Activated naive CD4-positive, alpha-beta T cell treated with anti-CD3 and anti-CD28 coated beads, Interleukin-2, amount 50 U/mL, for 16 hours (primary cell): ENCODE results near the gene MAD1L1.

Source experiments
- DNase-seq: peaks from one replicate; pipeline ENCODE4 v3.0.0-alpha.2; 2020

Gene MAD1L1

GRCh38 chr7:2217206-2217605 lies 15.5 kb downstream of the MAD1L1 start:
- DNase-seq, result no peak

- DNase-seq, result no peak
Measured at GRCh38 chr7:2215851-2216250, 16.9 kb downstream of the MAD1L1 start.

- DNase-seq, result no peak
Measured at GRCh38 chr7:2214636-2215035, 18.1 kb downstream of the MAD1L1 start.

- DNase-seq, result no peak
Measured at GRCh38 chr7:2213551-2214215, 19.1 kb downstream of the MAD1L1 start.

- DNase-seq, result no peak
Measured at GRCh38 chr7:2212906-2213305, 19.8 kb downstream of the MAD1L1 start.

- no peak for DNase-seq
Measured at GRCh38 chr7:2211926-2212325, 20.8 kb downstream of the MAD1L1 start.

GRCh38 chr7:2211259-2211880 lies 21.4 kb downstream of the MAD1L1 start:
- no peak for DNase-seq

GRCh38 chr7:2210551-2211258 lies 22.0 kb downstream of the MAD1L1 start:
- DNase-seq, result no peak

GRCh38 chr7:2209961-2210323 lies 22.8 kb downstream of the MAD1L1 start:
- DNase-seq, result no peak

GRCh38 chr7:2209146-2209960 lies 23.4 kb downstream of the MAD1L1 start:
- peak; percentile 36 for DNase-seq

GRCh38 chr7:2208712-2209111 lies 24.0 kb downstream of the MAD1L1 start:
- no peak for DNase-seq

GRCh38 chr7:2205036-2205780 lies 27.5 kb downstream of the MAD1L1 start:
- no peak for DNase-seq

- no peak for DNase-seq
Measured at GRCh38 chr7:2204446-2204845, 28.3 kb downstream of the MAD1L1 start.

- DNase-seq, result no peak
Measured at GRCh38 chr7:2203766-2204300, 28.9 kb downstream of the MAD1L1 start.

- no peak for DNase-seq
Measured at GRCh38 chr7:2202901-2203765, 29.6 kb downstream of the MAD1L1 start.

GRCh38 chr7:2202361-2202761 lies 30.4 kb downstream of the MAD1L1 start:
- DNase-seq, result no peak

GRCh38 chr7:2201686-2202360 lies 30.9 kb downstream of the MAD1L1 start:
- no peak for DNase-seq

GRCh38 chr7:2201128-2201527 lies 31.6 kb downstream of the MAD1L1 start:
- DNase-seq, result no peak

GRCh38 chr7:2200584-2200980 lies 32.2 kb downstream of the MAD1L1 start:
- DNase-seq, result no peak

GRCh38 chr7:2199956-2200583 lies 32.7 kb downstream of the MAD1L1 start:
- no peak for DNase-seq
